SK-N-SH (cell line): ENCODE results near the gene UBE2L5. TPM values are rescaled to one million over a fixed set of nuclear protein-coding genes. Genes with fewer than 3 reads are reported as not detected.

Experiments used
- CTCF ChIA-PET: fragments of 300-600, 350-600 bp; formaldehyde crosslinking; extraction: SDS; loops from one replicate; lab custom pipeline; 2021; lab: Yijun Ruan, JAX
- POLR2A ChIA-PET: fragments of 350-600 bp; sonication (Branson Sonifier 250); formaldehyde crosslinking; extraction: SDS; loops from one replicate; lab custom pipeline; 2020; ENCODE audit warnings: antibody characterized with exemption, inconsistent platforms; lab: Yijun Ruan, JAX
- DNase-seq: peaks from one replicate; pipeline ENCODE4 v3.0.0; 2012
- H2AFZ ChIP-seq: fragments of 200-600 bp; sonication (generic); 2 replicates; pipeline ENCODE4 v1.8.1; 2016; ENCODE audit warnings: antibody characterized with exemption, mild to moderate bottlenecking, low read depth
- H3F3A ChIP-seq: fragments of 200-600 bp; sonication (generic); replicated peaks from 2 replicates; pipeline ENCODE3; 2016; ENCODE audit warnings: antibody characterized with exemption, mild to moderate bottlenecking; ENCODE audit not compliant: insufficient read depth
- H3K27ac ChIP-seq, 2 experiments: fragments of 200-500 bp in 1 of 2; fragments of 200-600 bp in 1 of 2; sonication (Bioruptor generic) in 1 of 2; sonication (generic), shearing (Covaris generic) in 1 of 2; 2 replicates each; pipeline versions ENCODE4 v1.5.1 to v1.6.1; 2014 to 2016; ENCODE audit warnings: low read depth in 2 of 2, inconsistent platforms in 1 of 2, low read length in 1 of 2, mild to moderate bottlenecking in 1 of 2, mixed read lengths in 1 of 2
- H3K27me3 ChIP-seq: fragments of 200-600 bp; sonication (generic), shearing (Covaris generic); 2 replicates; pipeline ENCODE4 v1.6.1; 2016; ENCODE audit warnings: mixed run types; ENCODE audit not compliant: insufficient read depth
- H3K36me3 ChIP-seq, 2 experiments: fragments of 200-500 bp in 1 of 2; fragments of 200-600 bp in 1 of 2; sonication (Bioruptor generic) in 1 of 2; sonication (generic) in 1 of 2; replicated peaks in 1 of 2; 2 replicates each; pipeline versions ENCODE3 to v1.5.1; 2014 to 2016; ENCODE audit warnings: low read length in 1 of 2, mild to moderate bottlenecking in 1 of 2; ENCODE audit not compliant: insufficient read depth in 2 of 2, control insufficient read depth in 1 of 2
- H3K4me1 ChIP-seq, 2 experiments: fragments of 200-500 bp in 1 of 2; fragments of 200-600 bp in 1 of 2; sonication (Bioruptor generic) in 1 of 2; sonication (generic), shearing (Covaris generic) in 1 of 2; 2 replicates each; pipeline versions ENCODE4 v1.5.1 to v1.6.1; 2014 to 2016; ENCODE audit warnings: low read depth in 1 of 2, low read length in 1 of 2, mixed run types in 1 of 2; ENCODE audit not compliant: insufficient read depth in 2 of 2, control insufficient read depth in 1 of 2
- H3K4me2 ChIP-seq: fragments of 200-600 bp; sonication (generic), shearing (Covaris generic); 2 replicates; pipeline ENCODE4 v1.6.1; 2017; ENCODE audit warnings: mixed run types
- H3K4me3 ChIP-seq, 2 experiments: fragments of 200-500 bp in 1 of 2; fragments of 200-600 bp in 1 of 2; sonication (Bioruptor generic) in 1 of 2; sonication (generic), shearing (Covaris generic) in 1 of 2; 2 replicates each; pipeline versions ENCODE4 v1.5.1 to v1.8.1; 2014 to 2016; ENCODE audit warnings: low read depth in 2 of 2, inconsistent platforms in 1 of 2, low read length in 1 of 2, mild to moderate bottlenecking in 1 of 2, mixed read lengths in 1 of 2, moderate library complexity in 1 of 2
- H3K79me2 ChIP-seq: fragments of 200-600 bp; sonication (generic); 2 replicates; pipeline ENCODE4 v1.8.1; 2017; ENCODE audit warnings: mild to moderate bottlenecking; ENCODE audit not compliant: insufficient read depth
- H3K9ac ChIP-seq: fragments of 200-600 bp; sonication (generic); 2 replicates; pipeline ENCODE4 v1.6.1; 2017; ENCODE audit warnings: mixed run types
- H3K9me2 ChIP-seq: fragments of 200-600 bp; sonication (generic); 2 replicates; pipeline ENCODE4 v1.6.1; 2017; ENCODE audit warnings: mixed run types
- H3K9me3 ChIP-seq: fragments of 200-600 bp; sonication (generic); 2 replicates; pipeline ENCODE4 v1.6.1; 2017; ENCODE audit warnings: mixed run types, mild to moderate bottlenecking, moderate library complexity
- H4K20me1 ChIP-seq: fragments of 200-600 bp; sonication (generic); 2 replicates; pipeline ENCODE4 v1.6.1; 2017; ENCODE audit warnings: mild to moderate bottlenecking, mixed run types; ENCODE audit not compliant: insufficient read depth
- ELF1 ChIP-seq: IDR thresholded peaks from 2 replicates; pipeline ENCODE4 v1.4.0; 2012
- FOXJ3 ChIP-seq: sonication (generic); formaldehyde crosslinking; IDR thresholded peaks from 2 replicates; pipeline ENCODE4 v1.5.1; 2020; ENCODE audit warnings: mild to moderate bottlenecking, missing genetic modification reagents
- GATA2 ChIP-seq: sonication (generic); formaldehyde crosslinking; IDR thresholded peaks from 2 replicates; pipeline ENCODE4 v1.5.0; 2020; ENCODE audit warnings: mild to moderate bottlenecking, missing genetic modification reagents
- JUND ChIP-seq: IDR thresholded peaks from 2 replicates; pipeline ENCODE4 v1.4.0; 2012
- MXI1 ChIP-seq: IDR thresholded peaks from 2 replicates; pipeline ENCODE4 v1.6.1; 2012; ENCODE audit warnings: mild to moderate bottlenecking, low read depth, low read length, improper control_type of control experiment
- NRF1 ChIP-seq: IDR thresholded peaks from 2 replicates; pipeline ENCODE4 v1.6.1; 2012; ENCODE audit warnings: low read depth, mild to moderate bottlenecking, low read length
- PBX3 ChIP-seq: IDR thresholded peaks from 2 replicates; pipeline ENCODE4; 2012
- RFX5 ChIP-seq: IDR thresholded peaks from 2 replicates; pipeline ENCODE4 v1.6.1; 2012; ENCODE audit warnings: mild to moderate bottlenecking, improper control_type of control experiment, low read length
- SIN3A ChIP-seq: IDR thresholded peaks from 2 replicates; pipeline ENCODE4 v1.6.1; 2012; ENCODE audit warnings: low read depth, mild to moderate bottlenecking, low read length, moderate library complexity, borderline replicate concordance
- SMC3 ChIP-seq: IDR thresholded peaks from 2 replicates; pipeline ENCODE4 v1.6.1; 2012; ENCODE audit warnings: low read depth, low read length, improper control_type of control experiment
- TEAD4 ChIP-seq: IDR thresholded peaks from 2 replicates; pipeline ENCODE4 v1.4.0; 2012; ENCODE audit warnings: mild to moderate bottlenecking, borderline replicate concordance; ENCODE audit not compliant: insufficient read depth
- USF2 ChIP-seq: fragments of 150-350 bp; IDR thresholded peaks from 2 replicates; pipeline ENCODE4 v1.6.1; 2017; ENCODE audit warnings: antibody characterized with exemption, low read length, low read depth, borderline replicate concordance
- WGBS: methylation state at CpG from one replicate; pipeline ENCODE4 v1.1.6; 2017; ENCODE audit warnings: low lambda C conversion rate; 5-methylcytosine and 5-hydroxymethylcytosine counted together
- polyA plus RNA-seq, 3 experiments: library from polyadenylated mRNA; depleted of rRNA; stranded (reverse); fragments of >200 nt; gene quantifications; 2 replicates each; pipeline ENCODE4 v1.2.3, GENCODE V29; 2012
- TF ChIP-seq, protein P1 (sequence below): IDR thresholded peaks from 2 replicates; pipeline ENCODE4 v1.4.0; 2012; ENCODE audit warnings: low read depth
- TF ChIP-seq, protein P2 (sequence below): IDR thresholded peaks from 2 replicates; pipeline ENCODE4 v1.4.0; 2012; ENCODE audit warnings: low read depth, borderline replicate concordance

The UBE2L5 gene
- polyA plus RNA-seq, 1 of the 3 experiments (the other 2 are of a cell fraction): 0.02 TPM

DNA sequence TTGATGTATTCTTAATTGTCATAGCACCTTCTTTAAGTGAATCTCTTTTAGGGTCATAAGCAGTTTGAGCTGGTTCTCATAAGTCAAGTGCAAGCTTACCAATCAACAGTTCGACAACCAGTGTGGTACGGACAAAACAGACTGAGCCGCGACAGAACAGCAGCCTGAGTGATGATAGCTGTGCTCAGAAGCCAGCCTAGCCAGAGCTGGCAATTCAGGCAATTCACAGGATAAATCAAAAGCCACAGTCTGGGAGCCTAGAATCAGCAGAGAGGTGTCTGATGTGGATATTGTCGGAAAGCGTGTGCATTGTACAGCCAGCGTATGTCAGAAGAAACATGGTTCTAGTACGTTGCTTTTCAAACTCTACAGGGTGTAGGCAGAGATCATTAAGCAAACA lies 14.9 kb downstream of the UBE2L5 start:
- Histone ChIP-seq H3K9me2 (no peaks in the 10 kb centered on the region), H3K4me3 (no peak overlapping the region), H3K4me1 (no peaks in the 10 kb centered on the region), H3F3A (no peaks in the 10 kb centered on the region), H3K27ac (no peak overlapping the region), H2AFZ (no peak overlapping the region), H3K9ac (no peak overlapping the region), H3K9me3 (no peaks in the 10 kb centered on the region), H3K36me3 (no peaks in the 10 kb centered on the region), H3K4me2 (no peak overlapping the region), H3K79me2 (no peaks in the 10 kb centered on the region), H4K20me1 (no peaks in the 10 kb centered on the region), H3K27me3 (no peaks in the 10 kb centered on the region)
- 91% methylated on average over 8 of the region's 8 CpGs for WGBS
- no peak for DNase-seq
- ChIA-PET CTCF (no interaction called here), POLR2A (no interaction called here)
- TF ChIP-seq SMC3: no peak
- no peak for TF ChIP-seq MXI1
- no peak for TF ChIP-seq GATA2 (CRISPR knock-in tag)
- no peak for TF ChIP-seq TEAD4
- TF ChIP-seq, protein P1, sequence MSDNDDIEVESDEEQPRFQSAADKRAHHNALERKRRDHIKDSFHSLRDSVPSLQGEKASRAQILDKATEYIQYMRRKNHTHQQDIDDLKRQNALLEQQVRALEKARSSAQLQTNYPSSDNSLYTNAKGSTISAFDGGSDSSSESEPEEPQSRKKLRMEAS: no peak
- TF ChIP-seq, protein P2, sequence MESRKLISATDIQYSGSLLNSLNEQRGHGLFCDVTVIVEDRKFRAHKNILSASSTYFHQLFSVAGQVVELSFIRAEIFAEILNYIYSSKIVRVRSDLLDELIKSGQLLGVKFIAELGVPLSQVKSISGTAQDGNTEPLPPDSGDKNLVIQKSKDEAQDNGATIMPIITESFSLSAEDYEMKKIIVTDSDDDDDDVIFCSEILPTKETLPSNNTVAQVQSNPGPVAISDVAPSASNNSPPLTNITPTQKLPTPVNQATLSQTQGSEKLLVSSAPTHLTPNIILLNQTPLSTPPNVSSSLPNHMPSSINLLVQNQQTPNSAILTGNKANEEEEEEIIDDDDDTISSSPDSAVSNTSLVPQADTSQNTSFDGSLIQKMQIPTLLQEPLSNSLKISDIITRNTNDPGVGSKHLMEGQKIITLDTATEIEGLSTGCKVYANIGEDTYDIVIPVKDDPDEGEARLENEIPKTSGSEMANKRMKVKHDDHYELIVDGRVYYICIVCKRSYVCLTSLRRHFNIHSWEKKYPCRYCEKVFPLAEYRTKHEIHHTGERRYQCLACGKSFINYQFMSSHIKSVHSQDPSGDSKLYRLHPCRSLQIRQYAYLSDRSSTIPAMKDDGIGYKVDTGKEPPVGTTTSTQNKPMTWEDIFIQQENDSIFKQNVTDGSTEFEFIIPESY: no peak
- TF ChIP-seq JUND: no peak
- no peak for TF ChIP-seq SIN3A
- no peak for TF ChIP-seq NRF1
- no peak for TF ChIP-seq RFX5

GRCh38 chr13:30438286-30438685 lies 16.0 kb downstream of the UBE2L5 start:
- Histone ChIP-seq H4K20me1 (no peaks in the 10 kb centered on the region), H3K27me3 (no peaks in the 10 kb centered on the region), H3K4me1 (no peaks in the 10 kb centered on the region), H3K4me2 (no peak overlapping the region), H3K79me2 (no peaks in the 10 kb centered on the region), H3K9me2 (no peaks in the 10 kb centered on the region), H3F3A (no peaks in the 10 kb centered on the region), H2AFZ (no peak overlapping the region), H3K27ac (no peak overlapping the region), H3K4me3 (no peak overlapping the region), H3K9me3 (no peaks in the 10 kb centered on the region), H3K9ac (no peak overlapping the region), H3K36me3 (no peaks in the 10 kb centered on the region)
- ChIA-PET POLR2A (no interaction called here), CTCF (interaction anchor here (1.1 kb wide), 1 partner anchor 14 kb away, joined by 3 read pairs; no protein-coding TSS in a partner anchor)
- no peak for DNase-seq
- TF ChIP-seq ELF1: no peak
- no peak for TF ChIP-seq RFX5
- TF ChIP-seq PBX3: no peak
- TF ChIP-seq JUND: no peak
- TF ChIP-seq FOXJ3 (CRISPR knock-in tag): no peak
- TF ChIP-seq GATA2 (CRISPR knock-in tag): no peak
- TF ChIP-seq USF2: no peak
- 99% methylated on average over 3 of the region's 3 CpGs for WGBS
